Left cardiac atrium (tissue), 4 donors: ENCODE results near the gene SEPTIN8. TPM values are rescaled to one million over a fixed set of nuclear protein-coding genes. Genes with fewer than 3 reads are reported as not detected.

Experiments used
- ATAC-seq, 2 donors: fragments of 200-7000 bp; cut with Tn5 transposase; one replicate each; pipeline ENCODE4 v1.9.1; 2020; ENCODE audit warnings: mild to moderate bottlenecking in 2 of 2, moderate library complexity in 2 of 2
- DNase-seq: peaks from one replicate; pipeline ENCODE4 v3.0.0-alpha.2; 2020
- intact Hi-C, 2 donors: fragments of 100-400 bp; cut with DNase I; formaldehyde crosslinking; loops; one replicate each; pipeline versions ENCODE4 v1.14.1 to v1.15.1; 2022 to 2023
- total RNA-seq, 2 donors: library from RNA; stranded (reverse); fragmentation: NEBNext Ultra II Directional; extraction: Animal tissue kit (Norgen Biotek cat#: 25700); gene quantifications; one replicate each; pipeline ENCODE4 v1.2.1, GENCODE V29; 2021
- donor health status: DM: no; HTN: yes; CAD: no.
- donor health status: DM: no; HTN: yes; CAD: no; lungs with severe emphysema.
- donor health status: DM: yes; HTN: yes; CAD: no.
- donor health status: Dilated cardiomyopathy.

The SEPTIN8 gene
- total RNA-seq, 2 donors from 2014 or later: 29.4 to 31.3 TPM

- ATAC-seq: no peak
- intact Hi-C loops: no loop called here
- DNase-seq: no peak
Measured at GRCh38 chr5:132772291-132773070, 4.6 kb downstream of the SEPTIN8 start.

- intact Hi-C loops: no loop called here
- DNase-seq: peak; percentile 50
- peak; percentile 10 to 51 for ATAC-seq
Measured at GRCh38 chr5:132771503-132771998, 5.5 kb downstream of the SEPTIN8 start.

DNA sequence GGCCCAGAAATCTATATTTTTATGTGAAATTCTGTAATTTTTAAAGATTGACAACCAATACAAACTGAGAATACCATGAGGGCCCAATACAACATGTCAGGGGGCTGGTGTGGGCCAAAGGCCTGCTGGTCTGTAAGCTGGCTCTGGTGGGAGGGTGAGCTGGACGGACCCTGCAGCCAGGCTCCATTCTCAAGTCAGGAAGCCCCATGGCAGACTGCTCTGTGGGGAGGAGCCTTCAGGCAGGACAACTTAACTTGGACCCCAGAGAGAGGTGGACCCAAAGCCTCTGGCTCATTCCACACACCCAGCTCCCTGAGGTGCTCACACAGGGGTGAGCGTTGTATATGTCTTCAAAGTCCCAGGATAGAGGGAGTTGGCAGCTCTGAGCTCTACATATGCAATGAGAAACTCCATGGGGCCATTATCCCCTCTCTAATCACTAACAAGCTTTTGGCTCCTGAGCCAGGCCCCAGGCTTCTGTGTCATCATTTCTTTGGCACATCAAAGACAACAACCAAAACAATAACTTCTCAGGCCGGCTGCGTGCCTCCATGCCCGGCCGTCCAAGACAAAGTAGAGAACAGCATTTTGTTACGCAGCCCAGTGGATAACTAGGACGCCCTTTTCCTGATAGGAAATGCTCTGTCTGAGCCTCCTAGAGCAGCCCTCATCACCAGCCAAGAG lies 6.4 kb downstream of the SEPTIN8 start:
- intact Hi-C loops: no loop called here
- ATAC-seq (no peak), DNase-seq (no peak)

DNA sequence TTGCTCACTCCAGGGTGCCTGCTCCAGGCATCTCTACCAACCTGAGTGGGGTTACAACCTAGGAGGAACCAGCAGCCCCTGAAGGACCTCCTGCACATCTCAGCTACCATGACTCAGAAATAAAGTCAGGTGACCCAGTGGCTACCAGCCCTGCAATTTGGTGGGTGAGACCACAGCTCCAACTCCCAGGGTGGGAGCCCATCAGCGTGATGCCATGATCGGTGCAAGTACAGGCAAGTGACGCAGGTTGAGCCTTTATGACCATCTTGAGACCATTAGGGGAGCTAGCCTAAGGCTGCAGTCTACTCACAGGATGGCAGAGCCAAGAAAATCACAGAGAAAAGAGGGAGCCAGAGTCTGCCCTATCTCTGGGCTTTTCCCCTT lies 8.6 kb downstream of the SEPTIN8 start:
- intact Hi-C loops: no loop called here
- ATAC-seq (no peak), DNase-seq (no peak)

DNA sequence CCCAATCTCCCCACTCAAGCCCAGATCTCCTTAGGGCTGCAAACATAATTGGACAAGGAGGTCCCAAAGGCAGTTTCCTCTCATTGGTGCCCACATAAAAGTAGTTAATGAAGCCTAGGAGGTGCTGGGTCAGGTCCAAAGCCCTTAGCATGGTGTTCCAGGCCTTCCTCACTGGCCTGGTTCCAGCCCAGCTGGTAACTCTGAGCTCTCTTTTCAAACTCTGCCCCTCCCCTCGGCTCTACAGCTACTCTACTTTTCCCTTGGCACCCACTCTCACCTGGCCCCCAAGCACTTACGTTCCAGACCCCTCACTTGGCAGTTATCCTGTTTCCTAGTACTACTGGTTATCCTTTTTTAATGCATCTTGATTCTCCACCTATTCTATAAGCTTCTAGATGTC lies 9.9 kb downstream of the SEPTIN8 start:
- DNase-seq: no peak
- ATAC-seq: no peak
- intact Hi-C loops: no loop called here

DNA sequence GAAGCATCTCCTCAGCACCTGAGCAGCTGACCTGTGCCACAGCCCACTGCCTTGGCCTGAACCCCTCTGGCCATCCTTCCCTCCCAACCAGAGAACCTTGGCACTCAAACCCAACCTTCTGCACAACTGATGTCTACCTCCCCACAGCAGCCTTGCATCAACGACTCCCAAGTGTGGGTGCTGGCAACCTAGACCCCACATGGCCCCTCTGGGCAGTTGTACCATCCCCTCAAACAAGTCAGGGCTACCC lies 10.3 kb downstream of the SEPTIN8 start:
- intact Hi-C loops: no loop called here
- no peak for DNase-seq
- ATAC-seq: no peak

GRCh38 chr5:132766020-132766805 lies 10.8 kb downstream of the SEPTIN8 start:
- no peak for DNase-seq
- intact Hi-C loops: no loop called here
- ATAC-seq: no peak

GRCh38 chr5:132765311-132766019 lies 11.6 kb downstream of the SEPTIN8 start:
- intact Hi-C loops: no loop called here
- ATAC-seq (peak in 1 of 2 donors; percentile 5), DNase-seq (no peak)

GRCh38 chr5:132764671-132765238 lies 12.3 kb downstream of the SEPTIN8 start:
- DNase-seq (no peak), ATAC-seq (no peak)
- intact Hi-C loops: no loop called here

- ATAC-seq (no peak), DNase-seq (no peak)
- intact Hi-C loops: no loop called here
Measured at GRCh38 chr5:132764051-132764450, 13.0 kb downstream of the SEPTIN8 start.

GRCh38 chr5:132763181-132764036 lies 13.6 kb downstream of the SEPTIN8 start:
- intact Hi-C loops: no loop called here
- ATAC-seq: no peak
- DNase-seq: no peak

GRCh38 chr5:132762246-132763000 lies 14.6 kb downstream of the SEPTIN8 start:
- DNase-seq: no peak
- no peak for ATAC-seq
- intact Hi-C loops: no loop called here

DNA sequence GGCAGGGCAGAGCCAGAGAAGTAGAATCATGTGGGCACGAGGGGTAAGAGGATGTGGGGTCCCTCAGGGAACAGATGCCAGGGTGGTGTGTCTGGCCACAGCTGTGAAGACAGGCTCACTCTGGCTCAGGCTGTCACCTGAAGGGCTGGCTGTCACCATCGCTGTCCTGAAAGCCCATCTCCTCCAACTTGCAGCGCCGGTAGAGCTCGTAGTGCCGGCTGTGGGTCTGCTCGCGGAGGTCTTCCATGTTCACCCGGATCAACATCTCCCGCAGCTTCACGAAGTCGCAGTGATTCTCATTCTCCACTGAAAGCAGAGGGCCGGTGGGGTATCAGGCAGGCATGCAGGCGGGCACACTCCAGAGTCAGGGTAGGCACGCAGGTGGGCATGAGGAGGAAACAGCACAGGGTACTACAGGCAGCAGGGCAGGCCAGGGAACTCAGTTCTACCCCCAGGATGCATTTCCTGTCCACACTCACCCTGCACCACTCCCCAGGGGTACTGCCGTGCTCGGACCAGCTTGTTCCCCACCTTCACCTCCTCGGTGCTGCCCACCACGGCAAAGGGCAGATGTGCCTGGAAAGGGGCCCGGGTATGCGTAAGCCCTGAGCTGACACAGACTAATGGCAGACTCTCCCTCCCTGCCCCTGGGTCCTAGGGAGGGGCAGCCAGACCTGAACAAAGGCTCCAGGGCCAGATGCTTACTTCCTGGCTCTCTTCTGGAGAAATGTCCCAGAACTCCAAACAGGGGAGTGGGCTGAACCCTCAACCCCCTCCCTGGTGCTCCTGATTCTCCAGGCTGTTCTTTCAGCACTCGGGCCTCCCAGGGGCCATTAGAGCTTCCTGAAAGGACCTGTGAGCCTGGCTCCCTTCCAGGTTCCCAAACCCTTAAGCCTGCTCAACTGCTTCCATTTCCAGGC lies 15.5 kb downstream of the SEPTIN8 start:
- DNase-seq: no peak
- intact Hi-C loops: no loop called here
- no peak for ATAC-seq

- intact Hi-C loops: no loop called here
- DNase-seq (no peak), ATAC-seq (no peak)
Measured at GRCh38 chr5:132760601-132761317, 16.3 kb downstream of the SEPTIN8 start.

- no peak for ATAC-seq
- intact Hi-C loops: no loop called here
- DNase-seq: no peak
Measured at GRCh38 chr5:132760049-132760420, 17.0 kb downstream of the SEPTIN8 start.
